Activated effector memory CD4-positive, alpha-beta T cell treated with Interleukin-2 at 50 U/mL for 16 hours (primary cell): ENCODE results near the gene PNP.
"Not testable (repeated sequence)": the region's sequence is repeated elsewhere in the genome, so short reads cannot be mapped to it uniquely, and the experiment has no call there.

Source experiments
- DNase-seq: peaks from one replicate; pipeline ENCODE4 v3.0.0-alpha.2; 2020

PNP gene

GRCh38 chr14:20469242-20469889, at the start of gene PNP:
Gene PNP (plus strand): TSS chr14:20469406. CDS start chr14:20469525, 119 bp downstream.
- peak; percentile 80 for DNase-seq

GRCh38 chr14:20419419-20419818, 49.8 kb upstream of the PNP start:
- no peak for DNase-seq

- DNase-seq: no peak
Measured at GRCh38 chr14:20421267-20421666, 47.9 kb upstream of the PNP start.

GRCh38 chr14:20422886-20423285, 46.3 kb upstream of the PNP start:
- DNase-seq: no peak

GRCh38 chr14:20424851-20425250, 44.4 kb upstream of the PNP start:
- no peak for DNase-seq

- DNase-seq: no peak
Measured at GRCh38 chr14:20427231-20428009, 41.8 kb upstream of the PNP start.

- DNase-seq: no peak
Measured at GRCh38 chr14:20428010-20428365, 41.2 kb upstream of the PNP start.

- no peak for DNase-seq
Measured at GRCh38 chr14:20428802-20429201, 40.4 kb upstream of the PNP start.

- DNase-seq: no peak
Measured at GRCh38 chr14:20429801-20430669, 39.2 kb upstream of the PNP start.

GRCh38 chr14:20434701-20435581, 34.3 kb upstream of the PNP start:
- DNase-seq: no peak

- no peak for DNase-seq
Measured at GRCh38 chr14:20435582-20436362, 33.4 kb upstream of the PNP start, which contains the start of gene KLHL33. Gene KLHL33 (minus strand): TSS chr14:20436166. CDS start chr14:20435811, 355 bp downstream.

- no peak for DNase-seq
Measured at GRCh38 chr14:20436363-20436755, 32.8 kb upstream of the PNP start.

GRCh38 chr14:20438664-20439063, 30.5 kb upstream of the PNP start:
- DNase-seq: no peak

- DNase-seq: no peak
Measured at GRCh38 chr14:20440465-20440864, 28.7 kb upstream of the PNP start.

- no peak for DNase-seq
Measured at GRCh38 chr14:20440882-20441281, 28.3 kb upstream of the PNP start.

- DNase-seq: no peak
Measured at GRCh38 chr14:20441461-20441860, 27.7 kb upstream of the PNP start.

GRCh38 chr14:20443650-20444049, 25.6 kb upstream of the PNP start:
- DNase-seq: not testable (repeated sequence)

- no peak for DNase-seq
Measured at GRCh38 chr14:20446889-20447288, 22.3 kb upstream of the PNP start.

GRCh38 chr14:20452831-20453230, 16.4 kb upstream of the PNP start:
- not testable (repeated sequence) for DNase-seq

GRCh38 chr14:20454516-20455354, 14.5 kb upstream of the PNP start, which contains the start of the genes APEX1 and OSGEP:
Gene APEX1 (plus strand): TSS chr14:20455226. CDS start chr14:20455646, 420 bp downstream.
Gene OSGEP (minus strand): TSS chr14:20454812. CDS start chr14:20454683, 129 bp downstream.
- peak; percentile 96 for DNase-seq
